Tibial nerve (tissue), 3 donors: ENCODE data around the gene ATP8A2.

Experiments
- CTCF ChIP-seq, 5 experiments: fragments of 200-600 bp in 3 of 5; fragments of 450-650 bp in 2 of 5; sonication (generic) in 3 of 5; IDR thresholded peaks; one replicate each; pipeline ENCODE4 v1.5.1; 2016 to 2019; ENCODE audit warnings: antibody characterized with exemption in 5 of 5, mild to moderate bottlenecking in 3 of 5, moderate library complexity in 2 of 5
- POLR2A ChIP-seq, 2 donors: fragments of 450-650 bp; IDR thresholded peaks; one replicate each; pipeline ENCODE4 v1.6.1; 2017; ENCODE audit warnings: antibody characterized with exemption in 2 of 2, mild to moderate bottlenecking in 2 of 2, moderate library complexity in 2 of 2

GRCh38 chr13:25429466-25429865 lies 57.7 kb downstream of the ATP8A2 start:
- TF ChIP-seq POLR2A (IDR thresholded peaks at IDR 0.05) = no peak
- no peak for TF ChIP-seq CTCF (IDR thresholded peaks at IDR 0.05)
